ENCODE results near the gene TSEN34.
"Not testable (repeated sequence)": the region's sequence is repeated elsewhere in the genome, so short reads cannot be mapped to it uniquely, and the experiment has no call there.

- not testable (repeated sequence) for TF ChIP-seq CTCF (IDR thresholded peaks at IDR 0.05; ENCODE audit: low read depth, low read length, poor library complexity, severe bottlenecking); EZH2phosphoT487 (IDR thresholded peaks at IDR 0.05; ENCODE audit: borderline replicate concordance, low read length)
Observed at GRCh38 chr19:54194463-54194862, 3.4 kb downstream of the TSEN34 start.
